Liver (tissue), 9 donors: Measurements from ENCODE around the gene FST. TPM values are rescaled to one million over a fixed set of nuclear protein-coding genes. Genes with fewer than 3 reads are reported as not detected.

Source experiments
- DNase-seq: peaks from one replicate; pipeline ENCODE4 v3.0.0-alpha.2; 2017; ENCODE audit warnings: low spot score
- H3K27ac ChIP-seq, 2 donors: one replicate each; pipeline ENCODE4 v1.7.0; 2013; ENCODE audit warnings: inconsistent platforms in 2 of 2, low read length in 2 of 2, control low read depth in 1 of 2, low read depth in 1 of 2, mild to moderate bottlenecking in 1 of 2
- H3K27me3 ChIP-seq, 4 donors: one replicate each; pipeline versions ENCODE4 v1.6.1 to v1.7.0; 2013; ENCODE audit warnings: low read length in 3 of 4, inconsistent platforms in 1 of 4, mild to moderate bottlenecking in 1 of 4, moderate library complexity in 1 of 4; ENCODE audit not compliant: control insufficient read depth in 4 of 4, insufficient read depth in 4 of 4
- H3K36me3 ChIP-seq, 4 donors: one replicate each; pipeline versions ENCODE4 v1.6.1 to v1.7.0; 2013; ENCODE audit warnings: low read length in 3 of 4, mild to moderate bottlenecking in 3 of 4, low read depth in 1 of 4, moderate library complexity in 1 of 4; ENCODE audit not compliant: control insufficient read depth in 4 of 4, insufficient read depth in 3 of 4
- H3K4me1 ChIP-seq, 4 donors: one replicate each; pipeline versions ENCODE4 v1.6.1 to v1.7.0; 2013; ENCODE audit warnings: low read length in 3 of 4, mild to moderate bottlenecking in 3 of 4, moderate library complexity in 1 of 4; ENCODE audit not compliant: control insufficient read depth in 4 of 4, insufficient read depth in 4 of 4
- H3K4me3 ChIP-seq, 3 donors: one replicate each; pipeline versions ENCODE4 v1.6.1 to v1.7.0; 2013; ENCODE audit warnings: low read length in 3 of 3, control low read depth in 1 of 3, low read depth in 1 of 3, mild to moderate bottlenecking in 1 of 3
- H3K9ac ChIP-seq, 2 donors: one replicate each; pipeline ENCODE4 v1.7.0; 2013; ENCODE audit warnings: low read length in 2 of 2, mild to moderate bottlenecking in 2 of 2, moderate library complexity in 2 of 2, control low read depth in 1 of 2, low read depth in 1 of 2
- H3K9me3 ChIP-seq, 4 donors: one replicate each; pipeline versions ENCODE4 v1.6.1 to v1.7.0; 2013; ENCODE audit warnings: low read length in 3 of 4; ENCODE audit not compliant: control insufficient read depth in 4 of 4
- FOXA1 ChIP-seq: IDR thresholded peaks from 2 replicates; pipeline ENCODE4 v1.6.1; 2016; ENCODE audit warnings: antibody characterized with exemption
- HNF4A ChIP-seq, 2 donors: conservative IDR thresholded peaks; 2 replicates each; pipeline ENCODE4 v1.6.1; 2016; ENCODE audit warnings: antibody characterized with exemption in 2 of 2, mild to moderate bottlenecking in 2 of 2
- HNF4G ChIP-seq: IDR thresholded peaks from 2 replicates; pipeline ENCODE4 v1.6.1; 2016; ENCODE audit warnings: antibody characterized with exemption
- JUND ChIP-seq, 2 donors: IDR thresholded peaks; 2 replicates each; pipeline ENCODE4 v1.6.1; 2016; ENCODE audit warnings: antibody characterized with exemption in 2 of 2
- RAD21 ChIP-seq, 2 donors: IDR thresholded peaks; 2 replicates each; pipeline ENCODE4 v1.6.1; 2016; ENCODE audit warnings: antibody characterized with exemption in 2 of 2, mild to moderate bottlenecking in 2 of 2
- polyA plus RNA-seq, 2 donors: library from polyadenylated mRNA; stranded (reverse) in 1 of 2; unstranded in 1 of 2; fragments of 200-250 nt in 1 of 2; fragments of >200 nt in 1 of 2; fragmentation: Nextera tagmentation in 1 of 2; extraction: Ambion mirVana in 1 of 2; gene quantifications; one replicate each; pipeline versions ENCODE4 v1.2.1 to v1.2.3, GENCODE V29; 2013 to 2015
- total RNA-seq, 2 donors: library from RNA; depleted of rRNA; stranded (reverse); fragments of >200 nt; gene quantifications; one replicate each; pipeline ENCODE4 v1.2.3, GENCODE V29; 2014
- donor health status: healthy.
- donor health status: healthy.
- donor health status: healthy.
- donor health status: healthy.
- donor health status: healthy.

The FST gene
- total and polyA plus RNA-seq, 4 donors = 5.6 to 29.2 (median 16.8) TPM

DNA sequence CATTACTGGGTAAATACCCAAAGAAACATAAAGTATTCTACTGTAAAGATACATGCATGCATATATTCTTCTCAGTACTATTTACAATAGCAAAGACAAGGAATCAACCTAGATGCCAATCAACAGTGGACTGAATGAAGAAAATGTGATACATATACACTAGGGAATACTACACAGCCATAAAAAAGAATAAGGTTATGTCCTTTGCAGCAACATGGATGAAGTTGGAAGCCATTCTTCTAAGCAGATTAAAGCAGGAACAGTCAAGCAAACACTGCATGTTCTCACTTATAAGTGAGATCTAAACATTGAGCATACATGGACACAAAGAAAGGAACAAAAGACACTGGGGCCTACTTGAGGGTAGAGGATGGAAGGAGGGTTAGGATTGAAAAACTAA lies 40.4 kb downstream of the FST start:
- Histone ChIP-seq H3K36me3 (no peaks in the 10 kb centered on the region), H3K27ac (no peak overlapping the region), H3K4me1 (no peaks in the 10 kb centered on the region), H3K9ac (no peak overlapping the region), H3K4me3 (no peak overlapping the region), H3K9me3 (peaks cover 0 to 9% (median 0%) of the 10 kb centered on the region in 4 donors), H3K27me3 (no peaks in the 10 kb centered on the region)
- TF ChIP-seq HNF4A (conservative IDR thresholded peaks at IDR 0.05) = no peak
- TF ChIP-seq RAD21 (IDR thresholded peaks at IDR 0.05) = no peak
- no peak for TF ChIP-seq JUND (IDR thresholded peaks at IDR 0.05)
- no peak for TF ChIP-seq FOXA1
- TF ChIP-seq HNF4G = no peak
- DNase-seq = no peak

Other genes starting within 250 kb of the FST start
- gene NDUFS4, start 80.0 kb downstream of the FST start, total RNA-seq = 10 to 100 TPM; 35.9 to 62.2 TPM
- gene NDUFS4, start 80.0 kb downstream of the FST start, polyA plus RNA-seq = 100 to 1,000 TPM in 1 of 2 donors, 10 to 100 TPM in 1; 44.6 to 114 TPM